Measurements from ENCODE around the gene TRIM33.

Gene TRIM33

GRCh38 chr1:114510274-114511031, 550 bp downstream of the TRIM33 start:
- Histone ChIP-seq H3K4me1 (ENCODE audit: control insufficient read depth, insufficient read depth, low read length) (peaks cover 29% of the 10 kb centered on the region), H3K27me3 (replicated peaks; ENCODE audit: control insufficient read depth, insufficient read depth, low read length) (no peaks in the 10 kb centered on the region), H3K9ac (ENCODE audit: low read length) (peak overlapping the region; percentile 96), H3K36me3 (ENCODE audit: control insufficient read depth, insufficient read depth, low read length, severe bottlenecking) (peaks cover 3% of the 10 kb centered on the region), H3K9me3 (ENCODE audit: control insufficient read depth, low read length) (no peaks in the 10 kb centered on the region), H3K4me3 (ENCODE audit: low read length) (peak overlapping the region; percentile 98)
- peak; percentile 61 for DNase-seq (ENCODE audit: low read depth)

- no peak for DNase-seq (ENCODE audit: low read depth)
- peak overlapping the region; percentile 98 for H3K4me3 ChIP-seq (ENCODE audit: low read length)
- H3K27me3 ChIP-seq (replicated peaks; ENCODE audit: control insufficient read depth, insufficient read depth, low read length): no peaks in the 10 kb centered on the region
- peaks cover 29% of the 10 kb centered on the region for H3K4me1 ChIP-seq (ENCODE audit: control insufficient read depth, insufficient read depth, low read length)
- H3K9ac ChIP-seq (ENCODE audit: low read length): peak overlapping the region; percentile 96
- no peaks in the 10 kb centered on the region for H3K9me3 ChIP-seq (ENCODE audit: control insufficient read depth, low read length)
- H3K36me3 ChIP-seq (ENCODE audit: control insufficient read depth, insufficient read depth, low read length, severe bottlenecking): peaks cover 3% of the 10 kb centered on the region
Observed at GRCh38 chr1:114509596-114510273, 1.3 kb downstream of the TRIM33 start.

- DNase-seq (ENCODE audit: low read depth): no peak
- H3K9ac ChIP-seq (ENCODE audit: low read length): no peak overlapping the region
Observed at GRCh38 chr1:114508386-114508898, 2.6 kb downstream of the TRIM33 start.

GRCh38 chr1:114507513-114507912, 3.5 kb downstream of the TRIM33 start:
- Histone ChIP-seq H3K4me1 (ENCODE audit: control insufficient read depth, insufficient read depth, low read length) (peaks cover 28% of the 10 kb centered on the region), H3K9me3 (ENCODE audit: control insufficient read depth, low read length) (no peaks in the 10 kb centered on the region), H3K27me3 (replicated peaks; ENCODE audit: control insufficient read depth, insufficient read depth, low read length) (no peaks in the 10 kb centered on the region), H3K36me3 (ENCODE audit: control insufficient read depth, insufficient read depth, low read length, severe bottlenecking) (peaks cover 3% of the 10 kb centered on the region), H3K4me3 (ENCODE audit: low read length) (no peak overlapping the region), H3K9ac (ENCODE audit: low read length) (no peak overlapping the region)
- DNase-seq (ENCODE audit: low read depth): no peak

More at GRCh38 chr1:114508386-114508898, 2.6 kb downstream of the TRIM33 start:
- no peaks in the 10 kb centered on the region for H3K9me3 ChIP-seq (ENCODE audit: control insufficient read depth, low read length)
- peaks cover 29% of the 10 kb centered on the region for H3K4me1 ChIP-seq (ENCODE audit: control insufficient read depth, insufficient read depth, low read length)
- H3K36me3 ChIP-seq (ENCODE audit: control insufficient read depth, insufficient read depth, low read length, severe bottlenecking): peaks cover 3% of the 10 kb centered on the region
- H3K27me3 ChIP-seq (replicated peaks; ENCODE audit: control insufficient read depth, insufficient read depth, low read length): no peaks in the 10 kb centered on the region
- peak overlapping the region; percentile 98 for H3K4me3 ChIP-seq (ENCODE audit: low read length)

GRCh38 chr1:114505148-114505561, 5.8 kb downstream of the TRIM33 start:
- H3K9ac ChIP-seq (ENCODE audit: low read length): no peak overlapping the region
- H3K9me3 ChIP-seq (ENCODE audit: control insufficient read depth, low read length): no peaks in the 10 kb centered on the region
- peaks cover 3% of the 10 kb centered on the region for H3K36me3 ChIP-seq (ENCODE audit: control insufficient read depth, insufficient read depth, low read length, severe bottlenecking)
- no peaks in the 10 kb centered on the region for H3K27me3 ChIP-seq (replicated peaks; ENCODE audit: control insufficient read depth, insufficient read depth, low read length)
- peaks cover 20% of the 10 kb centered on the region for H3K4me1 ChIP-seq (ENCODE audit: control insufficient read depth, insufficient read depth, low read length)
- H3K4me3 ChIP-seq (ENCODE audit: low read length): no peak overlapping the region
- no peak for DNase-seq (ENCODE audit: low read depth)

- Histone ChIP-seq H3K9ac (ENCODE audit: low read length) (no peak overlapping the region), H3K4me3 (ENCODE audit: low read length) (no peak overlapping the region), H3K36me3 (ENCODE audit: control insufficient read depth, insufficient read depth, low read length, severe bottlenecking) (peaks cover 3% of the 10 kb centered on the region), H3K27me3 (replicated peaks; ENCODE audit: control insufficient read depth, insufficient read depth, low read length) (no peaks in the 10 kb centered on the region), H3K4me1 (ENCODE audit: control insufficient read depth, insufficient read depth, low read length) (peaks cover 10% of the 10 kb centered on the region), H3K9me3 (ENCODE audit: control insufficient read depth, low read length) (no peaks in the 10 kb centered on the region)
- DNase-seq (ENCODE audit: low read depth): no peak
Observed at GRCh38 chr1:114503916-114504422, 7.0 kb downstream of the TRIM33 start.

- Histone ChIP-seq H3K9ac (ENCODE audit: low read length) (no peak overlapping the region), H3K4me3 (ENCODE audit: low read length) (no peak overlapping the region), H3K4me1 (ENCODE audit: control insufficient read depth, insufficient read depth, low read length) (peaks cover under 1% of the 10 kb centered on the region), H3K9me3 (ENCODE audit: control insufficient read depth, low read length) (no peaks in the 10 kb centered on the region), H3K36me3 (ENCODE audit: control insufficient read depth, insufficient read depth, low read length, severe bottlenecking) (peaks cover 3% of the 10 kb centered on the region), H3K27me3 (replicated peaks; ENCODE audit: control insufficient read depth, insufficient read depth, low read length) (no peaks in the 10 kb centered on the region)
- no peak for DNase-seq (ENCODE audit: low read depth)
Observed at GRCh38 chr1:114502080-114502479, 8.9 kb downstream of the TRIM33 start.

GRCh38 chr1:114499478-114499877, 11.5 kb downstream of the TRIM33 start:
- Histone ChIP-seq H3K4me3 (ENCODE audit: low read length) (no peak overlapping the region), H3K4me1 (ENCODE audit: control insufficient read depth, insufficient read depth, low read length) (peaks cover 7% of the 10 kb centered on the region), H3K27me3 (replicated peaks; ENCODE audit: control insufficient read depth, insufficient read depth, low read length) (no peaks in the 10 kb centered on the region), H3K36me3 (ENCODE audit: control insufficient read depth, insufficient read depth, low read length, severe bottlenecking) (no peaks in the 10 kb centered on the region), H3K9ac (ENCODE audit: low read length) (no peak overlapping the region), H3K9me3 (ENCODE audit: control insufficient read depth, low read length) (no peaks in the 10 kb centered on the region)
- no peak for DNase-seq (ENCODE audit: low read depth)

GRCh38 chr1:114496089-114496488, 14.9 kb downstream of the TRIM33 start:
- H3K4me3 ChIP-seq (ENCODE audit: low read length): no peak overlapping the region
- DNase-seq (ENCODE audit: low read depth): no peak
- H3K36me3 ChIP-seq (ENCODE audit: control insufficient read depth, insufficient read depth, low read length, severe bottlenecking): no peaks in the 10 kb centered on the region
- H3K9ac ChIP-seq (ENCODE audit: low read length): no peak overlapping the region
- no peaks in the 10 kb centered on the region for H3K9me3 ChIP-seq (ENCODE audit: control insufficient read depth, low read length)
- peaks cover 7% of the 10 kb centered on the region for H3K4me1 ChIP-seq (ENCODE audit: control insufficient read depth, insufficient read depth, low read length)
- no peaks in the 10 kb centered on the region for H3K27me3 ChIP-seq (replicated peaks; ENCODE audit: control insufficient read depth, insufficient read depth, low read length)

- Histone ChIP-seq H3K9me3 (ENCODE audit: control insufficient read depth, low read length) (no peaks in the 10 kb centered on the region), H3K9ac (ENCODE audit: low read length) (no peak overlapping the region), H3K4me1 (ENCODE audit: control insufficient read depth, insufficient read depth, low read length) (peaks cover 7% of the 10 kb centered on the region), H3K4me3 (ENCODE audit: low read length) (no peak overlapping the region), H3K36me3 (ENCODE audit: control insufficient read depth, insufficient read depth, low read length, severe bottlenecking) (no peaks in the 10 kb centered on the region), H3K27me3 (replicated peaks; ENCODE audit: control insufficient read depth, insufficient read depth, low read length) (no peaks in the 10 kb centered on the region)
- no peak for DNase-seq (ENCODE audit: low read depth)
Observed at GRCh38 chr1:114495486-114495885, 15.5 kb downstream of the TRIM33 start.

GRCh38 chr1:114492978-114493377, 18.0 kb downstream of the TRIM33 start:
- Histone ChIP-seq H3K4me1 (ENCODE audit: control insufficient read depth, insufficient read depth, low read length) (peaks cover 7% of the 10 kb centered on the region), H3K36me3 (ENCODE audit: control insufficient read depth, insufficient read depth, low read length, severe bottlenecking) (no peaks in the 10 kb centered on the region), H3K9ac (ENCODE audit: low read length) (no peak overlapping the region), H3K27me3 (replicated peaks; ENCODE audit: control insufficient read depth, insufficient read depth, low read length) (no peaks in the 10 kb centered on the region), H3K9me3 (ENCODE audit: control insufficient read depth, low read length) (no peaks in the 10 kb centered on the region), H3K4me3 (ENCODE audit: low read length) (no peak overlapping the region)
- no peak for DNase-seq (ENCODE audit: low read depth)

All from adipocyte (in vitro differentiated cells).